H1 (cell line): Measurements from ENCODE around the gene TOP1. TPM values are rescaled to one million over a fixed set of nuclear protein-coding genes. Genes with fewer than 3 reads are reported as not detected.

Source experiments
- CHD2 ChIP-seq: IDR thresholded peaks from 2 replicates; pipeline ENCODE4 v1.6.1; 2012; ENCODE audit warnings: low read length, improper control_type of control experiment
- POU5F1 ChIP-seq: IDR thresholded peaks from 2 replicates; pipeline ENCODE4 v1.6.1; 2011; ENCODE audit warnings: low read depth, mild to moderate bottlenecking, low read length, moderate library complexity
- SIN3A ChIP-seq, 2 experiments: IDR thresholded peaks in 1 of 2; conservative IDR thresholded peaks in 1 of 2; 2 replicates each; pipeline ENCODE4 v1.6.1; 2011 to 2012; ENCODE audit warnings: low read length in 2 of 2, improper control_type of control experiment in 1 of 2, low read depth in 1 of 2, mild to moderate bottlenecking in 1 of 2
- polyA plus RNA-seq, 7 experiments: library from polyadenylated mRNA; depleted of rRNA in 3 of 7; stranded (reverse) in 5 of 7; unstranded in 2 of 7; fragments of >200 nt in 5 of 7; fragments of 200-250 nt in 2 of 7; gene quantifications; 1 replicate in 5 of 7; 2 replicates in 1 of 7; 4 replicates in 1 of 7; pipeline versions ENCODE4 v1.2.1 to v1.2.3, GENCODE V29; 2011 to 2013; ENCODE audit warnings: missing spikeins in 2 of 7, mixed read lengths in 2 of 7
- total RNA-seq: library from RNA; stranded (reverse); fragmentation: NEBNext Ultra II Directional; extraction: Animal tissue kit (Norgen Biotek cat#: 25700); gene quantifications from 2 replicates; pipeline ENCODE4 v1.2.1, GENCODE V29; 2021

Gene TOP1
- total and polyA plus RNA-seq, 2 of the 8 experiments (the other 6 are each of a cell fraction or from before 2014, with no cell fraction given): 7.4 to 108 TPM

DNA sequence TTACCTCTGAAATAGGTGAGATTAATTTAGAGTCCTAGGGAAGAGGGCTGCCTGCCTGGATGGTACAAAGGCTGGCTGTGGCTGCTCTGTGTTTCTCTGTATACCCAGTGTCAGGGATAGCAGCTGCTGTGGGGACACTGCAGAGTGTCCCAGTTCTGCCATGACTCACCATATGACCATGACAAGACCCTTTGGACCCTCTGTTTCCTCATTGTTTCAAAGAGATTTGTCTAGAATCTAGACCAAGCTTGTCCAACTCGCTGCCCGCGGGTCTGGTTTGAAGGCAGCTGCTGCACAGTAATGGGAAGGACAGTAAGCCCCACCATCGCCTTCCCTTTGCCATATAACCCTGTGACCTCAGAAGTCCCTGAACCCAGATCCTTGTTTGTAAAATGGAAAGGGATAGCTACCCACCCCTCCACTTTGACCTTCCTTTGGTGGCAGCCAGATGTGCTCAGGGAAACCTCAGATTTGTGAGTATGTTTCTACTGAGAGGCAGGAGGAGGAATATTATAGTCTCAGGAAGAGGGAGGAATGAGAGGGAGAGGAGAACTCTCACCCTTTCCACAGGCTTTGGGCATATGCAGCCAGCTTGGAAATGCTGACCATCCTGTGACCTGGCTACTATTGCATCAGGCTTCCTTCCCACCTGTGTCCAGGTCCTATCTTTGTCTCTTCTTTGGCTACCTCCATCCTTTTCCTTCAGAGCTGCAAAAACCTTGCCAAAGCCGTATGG is 122.7 kb downstream of the TOP1 start (continued):
- TF ChIP-seq POU5F1: no peak
- TF ChIP-seq CHD2: no peak
- no peak for TF ChIP-seq SIN3A (conservative IDR thresholded peaks at IDR 0.05 in 1 of 2, IDR thresholded peaks at IDR 0.05 in 1 of 2; ENCODE audit: low read depth in 1 of 2, low read length in 2 of 2)
